Activated gamma-delta T cell treated with anti-CD3 and anti-CD28 coated beads, Interleukin-2, amount 50 U/mL, for 16 hours (primary cell): ENCODE data around the gene GPT2.

Experiments used
- DNase-seq: peaks from one replicate; pipeline ENCODE4 v3.0.0-alpha.2; 2020; ENCODE audit warnings: low read depth

The GPT2 gene

GRCh38 chr16:46972429-46973206 lies 88.5 kb downstream of the GPT2 start:
- DNase-seq, result peak; percentile 31

- peak; percentile 88 for DNase-seq
Measured at GRCh38 chr16:46973207-46973995, 89.2 kb downstream of the GPT2 start, which contains the start of gene DNAJA2. Gene DNAJA2, minus strand, starts transcription at chr16:46973674. Its CDS starts 102 bp downstream, at chr16:46973572.

GRCh38 chr16:46973996-46974324 lies 89.8 kb downstream of the GPT2 start:
- DNase-seq, result no peak

- DNase-seq, result no peak
Measured at GRCh38 chr16:46974352-46974751, 90.2 kb downstream of the GPT2 start.

- no peak for DNase-seq
Measured at GRCh38 chr16:46975165-46975564, 91.0 kb downstream of the GPT2 start.

- no peak for DNase-seq
Measured at GRCh38 chr16:46975908-46976470, 91.8 kb downstream of the GPT2 start.

- DNase-seq, result no peak
Measured at GRCh38 chr16:46976550-46976949, 92.4 kb downstream of the GPT2 start.
